Vagina (tissue), 2 donors: ENCODE measurements around the gene DNASE1L2.

Experiments
- POLR2AphosphoS5 ChIP-seq, 2 donors: sonication (generic); formaldehyde crosslinking; IDR thresholded peaks; one replicate each; pipeline ENCODE4 v1.9.0; 2017; ENCODE audit warnings: antibody characterized with exemption in 2 of 2, mild to moderate bottlenecking in 2 of 2, low read depth in 1 of 2; ENCODE audit not compliant: insufficient read depth in 1 of 2
- TF ChIP-seq, protein P1 (sequence below), 3 experiments: fragments of 450-650 bp in 2 of 3; fragments of 200-600 bp in 1 of 3; sonication (generic) in 1 of 3; IDR thresholded peaks; one replicate each; pipeline ENCODE4 v1.5.1; 2017 to 2019; ENCODE audit warnings: antibody characterized with exemption in 3 of 3, mild to moderate bottlenecking in 2 of 3, moderate library complexity in 2 of 3

DNA sequence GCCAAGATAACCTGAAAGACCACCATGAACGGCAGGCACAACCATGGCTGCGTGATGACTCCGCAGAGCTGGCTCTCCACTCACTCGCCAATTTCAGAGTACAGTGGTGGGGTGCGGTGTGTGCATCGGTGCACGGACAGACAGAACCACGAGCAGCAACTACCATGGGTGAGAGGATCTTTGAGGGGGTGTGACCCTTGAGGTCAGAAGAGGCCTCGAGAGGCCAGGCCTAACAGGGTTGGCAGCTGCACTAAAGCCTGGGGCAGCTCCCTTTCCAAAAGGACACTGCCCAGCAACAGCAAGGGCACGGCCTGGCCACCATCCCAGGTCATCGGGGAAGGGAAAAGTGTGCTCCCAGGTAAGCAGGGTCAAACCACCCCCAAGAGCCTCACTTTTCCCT is 17.0 kb downstream of the DNASE1L2 start:
- TF ChIP-seq, protein P1, sequence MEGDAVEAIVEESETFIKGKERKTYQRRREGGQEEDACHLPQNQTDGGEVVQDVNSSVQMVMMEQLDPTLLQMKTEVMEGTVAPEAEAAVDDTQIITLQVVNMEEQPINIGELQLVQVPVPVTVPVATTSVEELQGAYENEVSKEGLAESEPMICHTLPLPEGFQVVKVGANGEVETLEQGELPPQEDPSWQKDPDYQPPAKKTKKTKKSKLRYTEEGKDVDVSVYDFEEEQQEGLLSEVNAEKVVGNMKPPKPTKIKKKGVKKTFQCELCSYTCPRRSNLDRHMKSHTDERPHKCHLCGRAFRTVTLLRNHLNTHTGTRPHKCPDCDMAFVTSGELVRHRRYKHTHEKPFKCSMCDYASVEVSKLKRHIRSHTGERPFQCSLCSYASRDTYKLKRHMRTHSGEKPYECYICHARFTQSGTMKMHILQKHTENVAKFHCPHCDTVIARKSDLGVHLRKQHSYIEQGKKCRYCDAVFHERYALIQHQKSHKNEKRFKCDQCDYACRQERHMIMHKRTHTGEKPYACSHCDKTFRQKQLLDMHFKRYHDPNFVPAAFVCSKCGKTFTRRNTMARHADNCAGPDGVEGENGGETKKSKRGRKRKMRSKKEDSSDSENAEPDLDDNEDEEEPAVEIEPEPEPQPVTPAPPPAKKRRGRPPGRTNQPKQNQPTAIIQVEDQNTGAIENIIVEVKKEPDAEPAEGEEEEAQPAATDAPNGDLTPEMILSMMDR (IDR thresholded peaks at IDR 0.05): no peak
- no peak for TF ChIP-seq POLR2AphosphoS5 (IDR thresholded peaks at IDR 0.05; ENCODE audit: insufficient read depth in 1 of 2, low read depth in 1 of 2)
